K562 (cell line): ENCODE results near the gene PIK3CD. TPM values are rescaled to one million over a fixed set of nuclear protein-coding genes. Genes with fewer than 3 reads are reported as not detected.

Experiments
- ATAC-seq: fragments of 200-7000 bp; cut with Tn5 transposase; 3 replicates; pipeline ENCODE4 v1.9.1; 2020; ENCODE audit warnings: moderate library complexity
- BruUV-seq: library from RNA; stranded (reverse); fragments of 400-500 nt; replicated peaks from 2 replicates; lab custom pipeline; 2021; lab: Mats Ljungman, UMichigan
- CTCF ChIA-PET: fragments of 300-600 bp; formaldehyde crosslinking; extraction: SDS; loops from one replicate; lab custom pipeline; 2021; ENCODE audit warnings: low intra/inter-chr PET ratio; lab: Yijun Ruan, JAX
- POLR2A ChIA-PET: fragments of 300-600, 350-650 bp; sonication (Branson Sonifier 250); formaldehyde crosslinking; extraction: SDS; loops from one replicate; lab custom pipeline; 2021; ENCODE audit warnings: antibody characterized with exemption, inconsistent platforms; lab: Yijun Ruan, JAX
- DNase-seq, 4 experiments: peaks; one replicate each; pipeline versions ENCODE4 v3.0.0 to v3.0.0-alpha.2; 2011 to 2018; ENCODE audit warnings: low spot score in 3 of 4, mixed read lengths in 3 of 4; ENCODE audit errors: extremely low read depth in 1 of 4
- FAIRE-seq: peaks from 2 replicates; lab custom pipeline; 2011; peaks lifted over from hg19 to GRCh38; lab: Jason Lieb, UNC
- H2AFZ ChIP-seq: 2 replicates; pipeline ENCODE4 v1.6.0; 2011; ENCODE audit warnings: low read depth, low read length, control low read depth, inconsistent platforms
- H3K27ac ChIP-seq: fragments of 200-600 bp; 3 replicates; pipeline ENCODE4 v1.8.0; 2011; ENCODE audit warnings: low read depth, mild to moderate bottlenecking, control low read depth, inconsistent platforms, low read length, moderate library complexity, mixed read lengths; ENCODE audit errors: extremely low read depth
- H3K27me3 ChIP-seq, 2 experiments: fragments of 300-600 bp in 1 of 2; 2 replicates in 1 of 2; 3 replicates in 1 of 2; pipeline versions ENCODE4 v1.6.0 to v1.8.0; 2011; ENCODE audit warnings: inconsistent platforms in 2 of 2, low read length in 2 of 2, mild to moderate bottlenecking in 1 of 2, mixed read lengths in 1 of 2, moderate library complexity in 1 of 2; ENCODE audit not compliant: control insufficient read depth in 2 of 2, insufficient read depth in 2 of 2
- H3K36me3 ChIP-seq: fragments of 300-600 bp; 3 replicates; pipeline ENCODE4 v1.8.0; 2011; ENCODE audit warnings: mild to moderate bottlenecking, low read length, inconsistent platforms; ENCODE audit not compliant: control insufficient read depth, insufficient read depth
- H3K4me1 ChIP-seq, 2 experiments: fragments of 200-600 bp in 1 of 2; replicated peaks in 1 of 2; 2 replicates in 1 of 2; 3 replicates in 1 of 2; pipeline versions ENCODE4 v1.5.1 to v1.8.0; 2011; ENCODE audit warnings: inconsistent platforms in 2 of 2, low read length in 2 of 2, mild to moderate bottlenecking in 1 of 2, mixed read lengths in 1 of 2, moderate library complexity in 1 of 2; ENCODE audit not compliant: control insufficient read depth in 2 of 2, insufficient read depth in 2 of 2
- H3K4me2 ChIP-seq: 2 replicates; pipeline ENCODE4 v1.6.1; 2011; ENCODE audit warnings: low read length, control low read depth, inconsistent platforms, mixed read lengths; ENCODE audit not compliant: insufficient read depth
- H3K4me3 ChIP-seq: fragments of 200-600 bp; sonication (generic), shearing (Covaris generic); 2 replicates; pipeline ENCODE4 v1.5.1; 2016; ENCODE audit warnings: control low read depth, inconsistent platforms
- H3K79me2 ChIP-seq: fragments of 200-600 bp; 3 replicates; pipeline ENCODE4 v1.8.0; 2011; ENCODE audit warnings: low read length, inconsistent platforms; ENCODE audit not compliant: control insufficient read depth, insufficient read depth
- H3K9ac ChIP-seq, 2 experiments: 2 replicates each; pipeline versions ENCODE4 v1.6.0 to v1.6.1; 2011; ENCODE audit warnings: low read depth in 2 of 2, low read length in 2 of 2, control low read depth in 1 of 2, inconsistent platforms in 1 of 2, mild to moderate bottlenecking in 1 of 2, mixed read lengths in 1 of 2; ENCODE audit not compliant: insufficient read depth in 1 of 2
- H3K9me1 ChIP-seq: one replicate; pipeline ENCODE4 v1.6.0; 2011; ENCODE audit warnings: inconsistent platforms, mild to moderate bottlenecking, low read length, moderate library complexity; ENCODE audit not compliant: control insufficient read depth, insufficient read depth
- H3K9me3 ChIP-seq: replicated peaks from 2 replicates; pipeline ENCODE4 v1.5.1; 2011; ENCODE audit warnings: low read depth, low read length, inconsistent platforms; ENCODE audit not compliant: control insufficient read depth, insufficient read depth
- H4K20me1 ChIP-seq: replicated peaks from 2 replicates; pipeline ENCODE4 v1.6.1; 2011; ENCODE audit warnings: low read length, inconsistent platforms, mixed read lengths; ENCODE audit not compliant: control insufficient read depth, insufficient read depth
- HMG20B ChIP-seq: fragments of 250-450 bp; sonication (Bioruptor Pico); IDR thresholded peaks from 2 replicates; pipeline ENCODE4 v1.5.0; 2021; ENCODE audit warnings: mild to moderate bottlenecking
- NFRKB ChIP-seq: fragments of 450-650 bp; IDR thresholded peaks from 2 replicates; pipeline ENCODE4 v1.6.1; 2016; ENCODE audit warnings: low read depth
- NR2C1 ChIP-seq, 2 experiments: fragments of 450-650 bp; IDR thresholded peaks; 2 replicates each; pipeline ENCODE4 v1.6.1; 2017; ENCODE audit warnings: mild to moderate bottlenecking in 2 of 2, antibody characterized with exemption in 1 of 2, inconsistent platforms in 1 of 2, missing compliant biosample characterization in 1 of 2, missing genetic modification characterization in 1 of 2
- PHF21A ChIP-seq: fragments of 450-650 bp; IDR thresholded peaks from 2 replicates; pipeline ENCODE4 v1.6.1; 2017; ENCODE audit warnings: low read depth, borderline replicate concordance
- SMARCA4 ChIP-seq: fragments of 450-650 bp; IDR thresholded peaks from 2 replicates; pipeline ENCODE4 v1.6.1; 2016
- STAG1 ChIP-seq: sonication (generic); formaldehyde crosslinking; IDR thresholded peaks from 2 replicates; pipeline ENCODE4 v1.5.0; 2020; ENCODE audit warnings: missing genetic modification reagents, borderline replicate concordance
- TCFL5 ChIP-seq: fragments of 250-450 bp; sonication (Bioruptor Pico); conservative IDR thresholded peaks from 2 replicates; pipeline ENCODE4 v1.6.1; 2021; ENCODE audit warnings: mild to moderate bottlenecking, moderate library complexity, matching md5 sums
- TFE3 ChIP-seq: fragments of 450-650 bp; formaldehyde crosslinking; IDR thresholded peaks from 2 replicates; pipeline ENCODE4 v1.4.0; 2020; ENCODE audit warnings: mild to moderate bottlenecking, mixed read lengths
- ZFP36 ChIP-seq: fragments of 150-350 bp; IDR thresholded peaks from 2 replicates; pipeline ENCODE4 v1.6.1; 2018; ENCODE audit warnings: low read length, low read depth; ENCODE audit not compliant: partially characterized antibody
- ZNF766 ChIP-seq: fragments of 200-800 bp; sonication (Bioruptor generic); conservative IDR thresholded peaks from 2 replicates; pipeline ENCODE4 v1.6.1; 2016; ENCODE audit warnings: missing genetic modification characterization, missing compliant biosample characterization
- WGBS: fragments of 100-300 bp; shearing (Covaris generic); methylation state at CpG from one replicate; pipeline ENCODE4 v1.1.6; 2016; ENCODE audit warnings: low coverage, mixed read lengths; ENCODE audit not compliant: insufficient coverage; ENCODE audit errors: missing lambda C conversion rate; 5-methylcytosine and 5-hydroxymethylcytosine counted together
- in situ Hi-C: fragments of 300-500 bp; cut with MboI; formaldehyde crosslinking; loops from 4 replicates; pipeline ENCODE4 v1.15.0; 2018; ENCODE audit warnings: inconsistent platforms, mixed read lengths
- intact Hi-C: fragments of 100-400 bp; cut with micrococcal nuclease; formaldehyde crosslinking; loops from 2 replicates; pipeline ENCODE4 v1.14.2; 2022
- polyA plus RNA-seq, 8 experiments: library from polyadenylated mRNA; depleted of rRNA in 4 of 8; stranded (reverse) in 5 of 8; unstranded in 3 of 8; fragments of >200 nt; fragmentation: Nextera tagmentation in 2 of 8; fragmentation: Illumina TruSeq in 1 of 8; extraction: Ambion mirVana in 2 of 8; extraction: Trizol in 1 of 8; gene quantifications; 2 replicates each; pipeline versions ENCODE4 v1.2.1 to v1.2.3, GENCODE V29; 2011 to 2014; ENCODE audit warnings: inconsistent platforms in 1 of 8, missing spikeins in 1 of 8
- total RNA-seq, 7 experiments: library from RNA; depleted of rRNA in 6 of 7; stranded (reverse); fragments of >200 nt in 6 of 7; fragmentation: Illumina TruSeq in 2 of 7; extraction: Trizol in 2 of 7; gene quantifications; 2 replicates each; pipeline versions ENCODE4 v1.2.1 to v1.2.3, GENCODE V29; 2011 to 2021; ENCODE audit warnings: low replicate concordance in 1 of 7

Gene PIK3CD
- total and polyA plus RNA-seq, 9 of the 15 experiments (the other 6 are each of a cell fraction or from before 2014, with no cell fraction given), result 1.8 to 20.8 (median 7.2) TPM

- TF ChIP-seq STAG1 (CRISPR knock-in tag) (0 out of 2 replicates have a peak, but pooled peaks have one; percentile 8), ZNF766 (CRISPR knock-in tag) (no peak)
- Histone ChIP-seq H3K27me3 (no peaks in the 10 kb centered on the region), H3K9ac (peak overlapping the region in 1 of 2 experiments; percentile 21; a peak in 1 of 4 replicates), H3K9me3 (no peaks in the 10 kb centered on the region; the same call in 1 of the 2 replicates), H3K27ac (no peak overlapping the region), H4K20me1 (no peaks in the 10 kb centered on the region), H3K9me1 (no peaks in the 10 kb centered on the region), H3K4me2 (no peak overlapping the region), H3K4me1 (no peaks in the 10 kb centered on the region), H3K4me3 (no peak overlapping the region), H2AFZ (no peak overlapping the region), H3K79me2 (no peaks in the 10 kb centered on the region), H3K36me3 (peaks cover 66% of the 10 kb centered on the region; the same call in 2 of the 3 replicates)
- ChIA-PET CTCF (no interaction called here), POLR2A (no interaction called here)
- in situ Hi-C loops (no loop called here), intact Hi-C loops (no loop called here)
- ATAC-seq (no peak), DNase-seq (no peak), FAIRE-seq (peak; percentile 49)
- WGBS, result 87% methylated on average over 19 of the region's 19 CpGs
- no TSS peak for BruUV-seq
These were observed 84.3 kb downstream of the PIK3CD start for GRCh38 chr1:9735800-9736199.

GRCh38 chr1:9736241-9736640, 84.7 kb downstream of the PIK3CD start:
- H4K20me1 ChIP-seq, result no peaks in the 10 kb centered on the region
- no peak overlapping the region for H3K4me2 ChIP-seq
- H3K4me1 ChIP-seq, result no peaks in the 10 kb centered on the region
- no peak for ATAC-seq
- no peak overlapping the region for H2AFZ ChIP-seq
- WGBS, result 52% methylated on average over 5 of the region's 5 CpGs
- DNase-seq, result no peak
- intact Hi-C loops (no loop called here), in situ Hi-C loops (no loop called here)
- H3K27ac ChIP-seq, result no peak overlapping the region
- H3K27me3 ChIP-seq, result no peaks in the 10 kb centered on the region
- no peaks in the 10 kb centered on the region; the same call in 1 of the 2 replicates for H3K9me3 ChIP-seq
- H3K9ac ChIP-seq, result no peak overlapping the region
- H3K79me2 ChIP-seq, result no peaks in the 10 kb centered on the region
- H3K36me3 ChIP-seq, result peaks cover 66% of the 10 kb centered on the region
- ChIA-PET CTCF (interaction anchor here (0.7 kb wide), 1 partner anchor 10 kb away, joined by 4 read pairs; no protein-coding TSS in a partner anchor), POLR2A (interaction anchor here (0.6 kb wide), 1 partner anchor 157 kb away, joined by 3 read pairs; no protein-coding TSS in a partner anchor)
- BruUV-seq, result no TSS peak
- no peak for TF ChIP-seq NR2C1 (IDR thresholded peaks at IDR 0.05)
- no peak for TF ChIP-seq NR2C1 (tag; IDR thresholded peaks at IDR 0.05)
- TF ChIP-seq SMARCA4, result no peak
- no peak for TF ChIP-seq TFE3 (CRISPR knock-in tag)
- TF ChIP-seq NFRKB, result no peak
- no peak for TF ChIP-seq PHF21A
- TF ChIP-seq HMG20B (CRISPR knock-in tag), result no peak
- no peak for TF ChIP-seq ZFP36
- no peak for TF ChIP-seq TCFL5
- TF ChIP-seq STAG1 (CRISPR knock-in tag), result 0 out of 2 replicates have a peak, but pooled peaks have one; percentile 3
- no peaks in the 10 kb centered on the region for H3K9me1 ChIP-seq
- no peak for FAIRE-seq
- H3K4me3 ChIP-seq, result no peak overlapping the region
